HL-60/S4 treated with phorbol 12-myristate 13-acetate at 8.2 ng/mL for 4 days and 3 days (cell line): Measurements from ENCODE around the gene METTL6.
"Not testable (repeated sequence)": the region's sequence is repeated elsewhere in the genome, so short reads cannot be mapped to it uniquely, and the experiment has no call there.

Source experiments
- in situ Hi-C: fragments of 300-500 bp; cut with MboI; formaldehyde crosslinking; loops from 2 replicates; pipeline ENCODE4 v1.15.0; 2022; ENCODE audit warnings: low sequenced_read_pairs

METTL6 gene

DNA sequence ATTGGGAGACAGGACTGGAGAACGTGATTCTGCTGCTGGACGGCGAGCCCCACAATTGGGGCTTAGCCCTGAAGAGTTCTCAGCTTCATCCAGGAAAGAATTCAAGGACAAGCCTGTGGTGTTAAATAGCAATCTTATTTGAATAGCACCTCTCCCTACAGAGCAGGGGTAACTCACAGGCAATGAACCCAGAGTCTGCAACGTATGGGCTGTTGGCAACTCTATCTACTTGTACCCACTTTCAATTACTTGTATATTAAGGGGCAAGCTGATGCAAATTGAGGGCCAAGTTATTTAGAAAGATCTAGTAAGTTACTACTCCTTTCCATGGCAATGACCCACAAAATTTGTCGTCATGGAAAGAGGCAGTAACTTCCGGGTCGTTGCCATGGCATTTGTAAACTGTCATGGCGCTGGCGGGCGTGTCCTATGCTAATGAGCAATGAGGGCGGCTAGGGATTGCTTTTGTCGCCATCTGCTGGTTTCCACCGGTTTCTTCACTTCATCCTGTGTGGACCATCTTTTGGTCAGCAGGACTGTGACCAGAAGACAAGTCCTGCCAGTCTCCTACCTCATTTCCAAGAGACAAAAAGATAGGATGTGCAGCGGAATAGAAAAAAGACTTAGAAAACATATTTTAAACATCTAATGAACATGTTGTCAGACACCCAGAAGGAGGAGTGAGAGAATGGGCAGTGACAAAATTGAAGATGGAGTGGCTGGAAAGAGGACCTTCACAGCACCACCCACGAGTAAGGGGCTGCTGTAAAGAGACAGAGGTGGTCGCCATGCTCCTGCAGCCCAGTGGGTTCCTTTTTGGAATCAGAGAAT is 49.2 kb downstream of the METTL6 start:
- in situ Hi-C loops: no loop called here

- in situ Hi-C loops: no loop called here
These were observed 51.8 kb downstream of the METTL6 start for GRCh38 chr3:15375461-15376000.

DNA sequence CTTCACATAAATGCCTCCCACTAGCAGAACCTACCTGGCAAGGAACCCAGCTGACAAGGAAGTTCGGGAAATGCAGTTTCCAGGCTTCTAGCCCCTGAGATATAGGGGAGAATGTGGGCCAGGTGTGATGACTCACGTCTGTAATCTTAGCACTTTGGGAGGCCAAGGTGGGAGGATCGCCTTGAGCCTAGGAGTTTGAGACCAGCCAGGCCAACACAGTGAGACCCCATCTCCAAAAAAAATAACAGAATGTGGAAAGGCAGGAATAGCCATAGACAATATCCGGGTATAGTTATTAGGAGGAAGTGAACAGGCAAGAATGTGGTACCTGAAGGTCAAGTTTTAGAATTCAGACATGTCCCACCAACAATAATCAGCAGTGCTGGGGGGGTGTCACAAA is 54.4 kb downstream of the METTL6 start:
- in situ Hi-C loops: no loop called here

GRCh38 chr3:15368561-15369135 is 58.7 kb downstream of the METTL6 start:
- in situ Hi-C loops: no loop called here

- in situ Hi-C loops: no loop called here
These were observed 60.3 kb downstream of the METTL6 start for GRCh38 chr3:15367059-15367458.

GRCh38 chr3:15364078-15364477 is 63.3 kb downstream of the METTL6 start:
- in situ Hi-C loops: not testable (repeated sequence)

GRCh38 chr3:15361494-15362214 is 65.7 kb downstream of the METTL6 start:
- in situ Hi-C loops: no loop called here

GRCh38 chr3:15360788-15361493 is 66.4 kb downstream of the METTL6 start:
- in situ Hi-C loops: no loop called here
